Pancreas (tissue), 10 donors: Measurements from ENCODE around the gene ZNF593. TPM values are rescaled to one million over a fixed set of nuclear protein-coding genes. Genes with fewer than 3 reads are reported as not detected.

Experiments used
- ATAC-seq, 4 donors: fragments of 200-7000 bp; cut with Tn5 transposase; one replicate each; pipeline versions ENCODE4 v1.8.0 to v1.9.1; 2020; ENCODE audit warnings: mild to moderate bottlenecking in 4 of 4, moderate library complexity in 4 of 4
- DNase-seq, 6 donors: peaks; one replicate each; pipeline ENCODE4 v3.0.0-alpha.2; 2020
- FAIRE-seq: peaks from 2 replicates; lab custom pipeline; 2012; peaks lifted over from hg19 to GRCh38; lab: Jason Lieb, UNC
- H3K27ac ChIP-seq, 4 donors: fragments of 200-600 bp; sonication (generic); 1 replicate in 3 of 4; 2 replicates in 1 of 4; pipeline versions ENCODE4 v1.5.0 to v1.8.0; 2020
- H3K27me3 ChIP-seq, 4 donors: fragments of 200-600 bp; one replicate each; pipeline ENCODE4 v1.8.0; 2021
- H3K36me3 ChIP-seq, 3 donors: fragments of 200-600 bp; sonication (generic) in 1 of 3; one replicate each; pipeline versions ENCODE4 v1.5.0 to v1.8.0; 2020 to 2021
- H3K4me1 ChIP-seq, 3 donors: fragments of 200-600 bp; one replicate each; pipeline ENCODE4 v1.8.0; 2021
- H3K4me3 ChIP-seq, 4 donors: fragments of 200-600 bp; sonication (generic) in 2 of 4; one replicate each; pipeline versions ENCODE4 v1.5.0 to v1.8.0; 2020 to 2021
- H3K9me3 ChIP-seq, 4 donors: fragments of 200-600 bp; one replicate each; pipeline ENCODE4 v1.8.0; 2021
- WGBS, 2 donors: extraction: QIAGEN DNeasy Blood & Tissue Kit; methylation state at CpG; one replicate each; pipeline ENCODE4 v1.1.7; 2013; 5-methylcytosine and 5-hydroxymethylcytosine counted together
- intact Hi-C, 3 donors: fragments of 100-400 bp; cut with DNase I; formaldehyde crosslinking; loops; one replicate each; pipeline versions ENCODE4 v1.11.1 to v1.14.2; 2022
- polyA plus RNA-seq, 2 donors: library from polyadenylated mRNA; stranded (reverse); fragments of 200-250 nt; gene quantifications; one replicate each; pipeline ENCODE4 v1.2.3, GENCODE V29; 2013
- total RNA-seq, 6 donors: library from RNA; stranded (reverse); fragmentation: NEBNext Ultra II Directional in 4 of 6; extraction: Animal tissue kit (Norgen Biotek cat#: 25700) in 4 of 6; gene quantifications; one replicate each; pipeline versions ENCODE4 v1.2.1 to v1.2.4, GENCODE V29; 2021 to 2023
- TF ChIP-seq, protein P1 (sequence below), 4 donors: fragments of 200-600 bp; sonication (generic) in 3 of 4; IDR thresholded peaks; one replicate each; pipeline versions ENCODE4 v1.5.0 to v1.8.0; 2021; ENCODE audit warnings: antibody characterized with exemption in 4 of 4
- donor health status: healthy with polysubstance abuse.
- donor health status: DM: no; HTN: no; CAD: no; lungs with moderate emphysema.
- donor health status: DM: no; HTN: no; CAD: no.
- donor health status: control.
- donor health status: control.
- donor health status: Bipolar disorder and iron deficiency.
- donor health status: DM: yes; HTN: yes; CAD: no.
- donor health status: DM: no; HTN: no; CAD: no.
- donor health status: DM: no; HTN: no; CAD: no.
- donor health status: DM: yes; HTN: yes; CAD: no.

ZNF593 gene
- total and polyA plus RNA-seq, 8 donors: 18.4 to 80.7 (median 22.8) TPM

DNA sequence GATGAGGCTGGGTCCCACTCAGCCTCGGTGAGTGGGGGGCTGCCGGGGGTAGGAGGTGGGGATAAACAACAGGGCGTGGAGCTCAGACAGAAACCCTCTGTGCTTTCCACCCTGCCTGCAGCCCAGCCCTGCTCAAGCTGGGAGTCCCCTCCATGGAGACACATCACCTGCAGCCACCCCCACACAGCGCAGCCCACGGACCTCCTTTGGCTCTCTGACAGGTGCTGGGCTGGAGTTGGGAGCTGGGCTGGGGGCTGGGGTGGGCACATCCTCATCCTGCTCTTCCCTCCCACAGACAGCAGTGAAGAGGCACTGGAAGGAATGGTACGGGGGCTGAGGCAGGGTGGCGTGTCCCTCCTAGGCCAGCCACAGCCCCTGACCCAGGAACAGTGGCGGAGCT is 18.8 kb downstream of the ZNF593 start:
- TF ChIP-seq, protein P1, sequence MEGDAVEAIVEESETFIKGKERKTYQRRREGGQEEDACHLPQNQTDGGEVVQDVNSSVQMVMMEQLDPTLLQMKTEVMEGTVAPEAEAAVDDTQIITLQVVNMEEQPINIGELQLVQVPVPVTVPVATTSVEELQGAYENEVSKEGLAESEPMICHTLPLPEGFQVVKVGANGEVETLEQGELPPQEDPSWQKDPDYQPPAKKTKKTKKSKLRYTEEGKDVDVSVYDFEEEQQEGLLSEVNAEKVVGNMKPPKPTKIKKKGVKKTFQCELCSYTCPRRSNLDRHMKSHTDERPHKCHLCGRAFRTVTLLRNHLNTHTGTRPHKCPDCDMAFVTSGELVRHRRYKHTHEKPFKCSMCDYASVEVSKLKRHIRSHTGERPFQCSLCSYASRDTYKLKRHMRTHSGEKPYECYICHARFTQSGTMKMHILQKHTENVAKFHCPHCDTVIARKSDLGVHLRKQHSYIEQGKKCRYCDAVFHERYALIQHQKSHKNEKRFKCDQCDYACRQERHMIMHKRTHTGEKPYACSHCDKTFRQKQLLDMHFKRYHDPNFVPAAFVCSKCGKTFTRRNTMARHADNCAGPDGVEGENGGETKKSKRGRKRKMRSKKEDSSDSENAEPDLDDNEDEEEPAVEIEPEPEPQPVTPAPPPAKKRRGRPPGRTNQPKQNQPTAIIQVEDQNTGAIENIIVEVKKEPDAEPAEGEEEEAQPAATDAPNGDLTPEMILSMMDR (IDR thresholded peaks at IDR 0.05): no peak
- peaks cover 0 to 14% (median 0%) of the 10 kb centered on the region in 3 donors for H3K36me3 ChIP-seq
- no peak for FAIRE-seq
- no peaks in the 10 kb centered on the region for H3K27me3 ChIP-seq
- intact Hi-C loops: no loop called here
- no peak for DNase-seq
- no peaks in the 10 kb centered on the region for H3K4me1 ChIP-seq
- no peak overlapping the region for H3K27ac ChIP-seq
- ATAC-seq: no peak
- WGBS, 2 donors: 96% methylated on average over 8 of the region's 8 CpGs
- no peaks in the 10 kb centered on the region for H3K9me3 ChIP-seq
- H3K4me3 ChIP-seq: no peak overlapping the region

GRCh38 chr1:26189331-26189730 is 19.6 kb downstream of the ZNF593 start:
- TF ChIP-seq, protein P1 (IDR thresholded peaks at IDR 0.05): no peak
- DNase-seq (no peak), FAIRE-seq (no peak), ATAC-seq (peak in 1 of 4 donors; percentile 11)
- intact Hi-C loops: no loop called here
- Histone ChIP-seq H3K27ac (no peak overlapping the region), H3K36me3 (peaks cover 0 to 13% (median 0%) of the 10 kb centered on the region in 3 donors), H3K4me1 (no peaks in the 10 kb centered on the region), H3K9me3 (no peaks in the 10 kb centered on the region), H3K4me3 (no peak overlapping the region), H3K27me3 (no peaks in the 10 kb centered on the region)
- WGBS, 2 donors: 77 to 79% methylated on average over 6 of the region's 6 CpGs

DNA sequence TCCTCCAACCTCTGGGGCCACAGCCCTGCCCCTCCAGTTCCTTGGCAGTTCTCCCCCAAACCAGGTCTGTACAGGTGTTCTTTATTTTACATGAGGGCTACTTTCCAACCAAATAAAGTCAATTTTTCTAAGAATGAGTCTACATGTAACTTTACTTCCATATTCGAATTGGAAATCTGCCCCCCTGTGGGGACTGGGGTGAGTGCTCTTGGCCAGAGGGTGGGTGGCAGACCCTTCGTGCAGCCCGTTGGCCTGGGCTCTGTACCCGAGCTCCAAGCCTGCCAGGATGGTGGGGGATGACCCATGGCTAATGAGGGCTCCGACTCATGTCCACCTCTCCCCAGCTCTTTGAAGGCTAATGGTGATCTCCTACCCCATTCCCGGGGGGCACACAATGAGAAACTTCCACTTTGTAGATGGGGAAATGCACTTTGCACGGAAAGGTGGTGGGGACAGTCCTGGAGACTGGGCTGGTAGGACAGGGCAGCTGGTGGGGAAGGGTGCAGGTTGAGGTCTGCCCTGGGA is 20.1 kb downstream of the ZNF593 start:
- TF ChIP-seq, protein P1 (IDR thresholded peaks at IDR 0.05): no peak
- no peak for DNase-seq
- peaks cover 0 to 13% (median 0%) of the 10 kb centered on the region in 3 donors for H3K36me3 ChIP-seq
- WGBS, 2 donors: 68 to 75% methylated on average over 7 of the region's 7 CpGs
- intact Hi-C loops: no loop called here
- H3K4me3 ChIP-seq: no peak overlapping the region
- no peaks in the 10 kb centered on the region for H3K27me3 ChIP-seq
- no peaks in the 10 kb centered on the region for H3K4me1 ChIP-seq
- no peak for FAIRE-seq
- ATAC-seq: no peak
- H3K9me3 ChIP-seq: no peaks in the 10 kb centered on the region
- H3K27ac ChIP-seq: no peak overlapping the region

- 52 to 54% methylated on average over 16 of the region's 16 CpGs for WGBS, 2 donors
Measured at GRCh38 chr1:26190373-26190987, 20.8 kb downstream of the ZNF593 start, which contains the start of gene CATSPER4. Gene CATSPER4, plus strand, starts transcription at chr1:26190602. Its CDS starts 26 bp downstream, at chr1:26190628.

More at GRCh38 chr1:26190373-26190987, 20.8 kb downstream of the ZNF593 start, which contains the start of gene CATSPER4:
- Histone ChIP-seq H3K36me3 (peaks cover 0 to 8% (median 0%) of the 10 kb centered on the region in 3 donors), H3K9me3 (no peaks in the 10 kb centered on the region), H3K27me3 (no peaks in the 10 kb centered on the region), H3K4me1 (no peaks in the 10 kb centered on the region), H3K27ac (no peak within 1 kb of the TSS), H3K4me3 (no peak within 1 kb of the TSS)
- DNase-seq (no peak), FAIRE-seq (no peak), ATAC-seq (peak in 3 of 4 donors; percentile 25 to 60 (median 54))
- TF ChIP-seq, protein P1 (IDR thresholded peaks at IDR 0.05): no peak
- intact Hi-C loops: no loop called here
